ENCODE measurements around the gene CAPN5.

CAPN5 gene

DNA sequence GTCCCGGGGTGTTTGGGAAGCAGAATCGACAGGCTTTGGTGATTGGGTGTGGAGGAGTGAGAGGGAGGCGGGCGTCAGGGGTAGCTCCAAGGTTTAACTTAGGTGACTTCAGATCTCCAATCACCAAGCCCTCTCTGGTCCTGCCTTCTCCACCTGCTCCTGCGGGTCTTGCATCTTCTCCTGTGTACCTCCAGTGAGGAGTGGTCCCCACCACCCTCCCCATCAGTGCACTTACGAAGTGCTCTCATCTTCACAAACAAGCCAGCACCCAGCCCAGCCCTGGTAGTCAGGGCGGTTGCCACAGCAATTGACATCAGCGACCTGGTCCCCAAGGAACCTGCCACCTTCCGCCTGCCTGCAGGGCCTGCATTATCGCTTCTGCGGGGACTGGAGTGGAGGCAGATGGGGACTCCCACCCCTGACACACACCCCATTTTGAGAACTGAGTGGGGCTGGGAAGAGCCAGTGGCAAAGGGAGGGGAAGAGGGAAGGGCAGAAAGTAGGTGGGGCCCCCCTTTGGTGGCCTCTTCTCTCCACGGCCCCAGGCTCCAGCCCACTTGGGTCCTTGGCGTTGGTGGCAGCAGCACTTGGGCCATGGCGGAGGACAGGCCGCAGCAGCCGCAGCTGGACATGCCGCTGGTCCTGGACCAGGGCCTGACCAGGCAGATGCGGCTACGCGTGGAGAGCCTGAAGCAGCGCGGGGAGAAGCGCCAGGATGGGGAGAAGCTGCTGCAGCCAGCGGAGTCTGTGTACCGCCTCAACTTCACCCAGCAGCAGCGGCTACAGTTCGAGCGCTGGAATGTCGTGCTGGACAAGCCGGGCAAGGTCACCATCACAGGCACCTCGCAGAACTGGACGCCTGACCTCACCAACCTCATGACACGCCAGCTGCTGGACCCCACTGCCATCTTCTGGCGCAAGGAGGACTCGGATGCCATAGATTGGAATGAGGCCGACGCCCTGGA, 35.8 kb downstream of the CAPN5 start, which contains the start of gene OMP:
Gene OMP, plus strand, starts transcription at position 595 of the 965 bp plus-strand sequence. Its CDS starts 0 bp downstream, at position 595.
- DNase-seq: no peak

DNA sequence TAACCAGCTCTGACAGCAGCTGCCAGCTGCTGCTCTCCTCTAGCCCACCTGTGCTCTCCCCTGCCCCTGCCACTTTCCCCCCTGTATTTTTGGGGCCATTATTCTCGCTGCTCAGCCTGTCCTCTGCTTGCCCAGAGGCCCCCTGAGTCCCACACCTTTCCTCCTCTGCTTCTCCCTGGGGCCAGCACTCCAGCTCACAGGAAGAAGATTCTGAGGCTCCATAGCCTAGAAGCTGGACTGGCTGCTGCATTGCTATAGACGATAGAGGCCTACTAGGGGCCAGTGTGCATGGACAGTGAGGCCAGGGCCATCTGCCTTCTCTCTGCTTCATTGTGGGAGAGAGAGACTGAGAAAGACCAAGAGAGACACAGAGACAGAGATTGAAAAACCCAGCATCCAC, 36.5 kb downstream of the CAPN5 start:
- no peak for DNase-seq

- no peak for DNase-seq
Observed at GRCh38 chr11:77104727-77105126, 38.0 kb downstream of the CAPN5 start.

GRCh38 chr11:77106321-77106720, 39.5 kb downstream of the CAPN5 start:
- DNase-seq: no peak

GRCh38 chr11:77106759-77107158, 40.0 kb downstream of the CAPN5 start:
- no peak for DNase-seq

- DNase-seq: peak; percentile 62
Observed at GRCh38 chr11:77107950-77108349, 41.2 kb downstream of the CAPN5 start.

DNA sequence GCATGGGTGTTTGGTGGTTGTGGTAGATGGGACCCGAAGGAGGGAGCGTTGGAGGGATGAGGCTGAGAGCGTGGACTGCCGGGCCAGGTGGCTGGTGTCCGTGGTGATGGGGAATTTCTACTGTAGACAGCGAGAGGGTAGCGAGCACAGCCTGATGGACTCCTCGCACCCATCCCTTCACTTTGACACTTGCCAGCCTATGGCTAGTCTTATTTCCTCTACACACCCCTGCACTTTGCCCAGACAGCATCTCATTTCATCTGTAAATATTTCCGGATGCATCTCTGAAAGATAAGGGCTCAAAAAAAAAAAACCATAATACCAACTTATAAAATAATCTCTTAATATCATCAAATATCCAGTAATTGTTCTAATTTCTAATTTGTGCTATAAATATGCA, 41.7 kb downstream of the CAPN5 start:
- DNase-seq: no peak

GRCh38 chr11:77109236-77110019, 42.7 kb downstream of the CAPN5 start:
- no peak for DNase-seq

GRCh38 chr11:77110836-77111235, 44.1 kb downstream of the CAPN5 start:
- no peak for DNase-seq

DNA sequence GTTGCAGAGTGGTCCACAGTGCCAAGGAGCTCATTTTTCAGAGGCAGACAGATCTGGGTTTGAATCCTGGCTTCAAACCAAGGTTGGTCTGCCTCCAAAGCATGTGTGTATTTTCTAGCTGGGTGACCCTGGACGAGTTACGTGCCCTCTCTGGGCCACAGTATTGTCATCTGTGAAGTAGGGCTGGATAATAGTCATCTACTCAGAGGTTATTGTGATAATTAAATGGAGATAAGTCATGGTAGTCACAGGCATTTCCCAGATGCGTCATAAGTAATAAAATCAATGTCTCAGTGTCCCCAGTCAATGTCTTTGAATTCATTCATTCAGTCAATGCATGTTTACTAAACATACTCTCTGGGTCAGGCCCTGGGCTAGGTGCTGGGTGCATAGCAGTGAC, 44.5 kb downstream of the CAPN5 start:
- DNase-seq: no peak

DNA sequence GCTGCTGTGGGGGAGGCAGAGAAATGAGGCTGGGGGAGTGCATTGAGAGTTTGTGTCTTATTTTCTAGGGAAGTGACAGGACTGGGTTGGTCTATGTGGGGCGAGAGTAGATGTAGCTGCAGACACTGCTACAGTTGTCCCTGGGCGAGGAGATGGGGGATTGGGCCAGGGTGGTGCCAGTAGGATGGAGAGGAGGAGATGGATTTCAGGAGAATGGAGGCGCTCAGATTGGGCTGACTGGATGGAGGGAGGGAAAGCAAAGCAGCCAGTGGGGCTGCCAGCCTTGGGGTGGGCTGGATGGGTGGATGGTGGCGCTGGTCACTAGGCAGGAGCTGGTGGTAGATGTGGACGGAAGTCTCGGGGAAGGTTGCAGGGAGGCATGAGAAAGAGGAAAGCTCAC, 45.2 kb downstream of the CAPN5 start:
- DNase-seq: no peak

GRCh38 chr11:77112641-77113381, 46.0 kb downstream of the CAPN5 start:
- no peak for DNase-seq

GRCh38 chr11:77113382-77114088, 46.8 kb downstream of the CAPN5 start:
- no peak for DNase-seq

DNA sequence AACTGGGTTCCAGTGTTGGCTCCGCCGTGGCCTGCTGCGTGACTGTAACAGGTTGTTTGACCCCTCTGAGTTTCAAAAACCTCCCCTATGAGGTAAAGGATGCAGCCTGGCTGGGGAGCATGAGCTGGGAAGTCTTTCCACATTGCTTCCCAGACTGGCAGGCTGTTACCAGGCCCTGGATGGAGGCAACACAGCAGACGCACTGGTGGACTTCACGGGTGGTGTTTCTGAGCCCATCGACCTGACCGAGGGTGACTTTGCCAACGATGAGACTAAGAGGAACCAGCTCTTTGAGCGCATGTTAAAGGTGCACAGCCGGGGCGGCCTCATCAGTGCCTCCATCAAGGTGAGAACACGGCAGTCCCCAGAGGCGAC, 47.3 kb downstream of the CAPN5 start:
- DNase-seq: no peak

- DNase-seq: no peak
Observed at GRCh38 chr11:77115181-77115611, 48.4 kb downstream of the CAPN5 start.

DNA sequence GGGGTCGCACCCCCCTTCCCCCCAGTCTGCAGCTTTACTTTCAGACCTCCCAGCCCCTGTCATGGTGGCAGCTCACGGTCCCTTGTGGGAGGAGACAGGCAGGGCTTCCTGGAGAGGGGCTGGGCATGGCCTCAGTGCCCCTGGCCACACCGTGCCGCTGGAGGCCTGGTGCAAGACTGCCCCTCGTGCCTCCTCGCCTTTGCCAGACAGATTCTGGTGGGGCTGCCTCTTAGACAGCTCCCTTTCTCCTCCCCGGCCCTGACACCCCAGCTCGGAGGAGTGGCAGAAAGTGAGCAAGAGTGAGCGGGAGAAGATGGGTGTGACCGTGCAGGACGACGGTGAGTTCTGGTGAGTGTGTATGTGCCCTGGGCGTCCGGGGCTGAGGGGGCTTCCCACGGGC, 49.2 kb downstream of the CAPN5 start:
- DNase-seq: no peak

DNA sequence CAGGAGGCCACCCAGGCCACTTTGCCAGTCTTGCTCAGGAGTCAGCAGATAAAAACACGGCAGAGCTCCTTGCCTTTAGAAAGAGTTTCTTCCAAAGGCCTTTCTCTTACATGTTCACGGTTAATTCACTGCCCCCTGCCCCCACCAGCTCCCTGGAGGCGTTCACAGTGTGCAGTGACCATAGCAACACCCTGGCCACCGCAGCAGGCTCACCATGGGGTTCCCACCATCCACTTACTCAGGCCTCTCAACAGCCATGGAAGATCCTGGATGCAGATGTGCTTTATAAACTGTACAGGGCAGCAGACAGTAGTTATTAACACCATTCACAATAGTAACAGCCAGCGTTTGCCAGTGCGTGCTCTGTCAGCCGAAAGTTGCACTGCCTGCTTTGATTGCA, 50.7 kb downstream of the CAPN5 start:
- no peak for DNase-seq

- DNase-seq: no peak
Observed at GRCh38 chr11:77118086-77118485, 51.3 kb downstream of the CAPN5 start.

DNA sequence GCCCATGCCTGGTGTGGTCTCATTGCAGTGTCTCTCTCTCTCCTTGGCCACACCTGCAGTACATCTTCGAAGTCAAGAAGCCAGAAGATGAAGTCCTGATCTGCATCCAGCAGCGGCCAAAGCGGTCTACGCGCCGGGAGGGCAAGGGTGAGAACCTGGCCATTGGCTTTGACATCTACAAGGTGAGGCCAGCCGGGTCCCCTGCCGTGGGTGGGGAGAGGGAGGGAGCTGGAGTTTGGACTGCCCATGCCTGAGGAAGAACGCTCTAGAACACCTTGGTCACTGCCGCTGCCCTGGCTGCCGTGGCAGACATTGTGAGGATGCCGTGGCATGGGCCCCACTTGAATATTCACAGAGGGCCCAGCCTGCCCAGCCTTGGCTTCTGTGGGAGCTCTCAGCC, 52.2 kb downstream of the CAPN5 start:
- DNase-seq: no peak

DNA sequence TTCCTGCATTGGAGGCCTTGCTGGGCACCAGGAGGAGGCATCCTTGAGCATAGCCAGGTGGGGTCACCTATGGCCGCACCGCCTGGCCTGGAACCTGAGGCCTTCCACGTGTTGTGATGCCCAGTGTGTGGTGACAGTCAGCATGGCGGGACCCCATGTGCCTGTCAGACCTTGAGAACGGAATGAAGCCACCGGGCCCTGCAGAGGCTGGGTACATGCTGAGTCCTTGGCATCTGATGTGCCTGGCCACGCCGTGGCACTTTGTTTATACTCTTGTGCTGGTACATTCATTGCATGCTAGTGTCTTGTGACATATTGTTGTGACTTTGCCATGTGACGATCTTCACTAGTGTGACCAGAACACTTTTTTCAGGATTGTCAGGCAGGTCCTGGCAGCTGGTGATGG, 52.8 kb downstream of the CAPN5 start:
- no peak for DNase-seq

DNA sequence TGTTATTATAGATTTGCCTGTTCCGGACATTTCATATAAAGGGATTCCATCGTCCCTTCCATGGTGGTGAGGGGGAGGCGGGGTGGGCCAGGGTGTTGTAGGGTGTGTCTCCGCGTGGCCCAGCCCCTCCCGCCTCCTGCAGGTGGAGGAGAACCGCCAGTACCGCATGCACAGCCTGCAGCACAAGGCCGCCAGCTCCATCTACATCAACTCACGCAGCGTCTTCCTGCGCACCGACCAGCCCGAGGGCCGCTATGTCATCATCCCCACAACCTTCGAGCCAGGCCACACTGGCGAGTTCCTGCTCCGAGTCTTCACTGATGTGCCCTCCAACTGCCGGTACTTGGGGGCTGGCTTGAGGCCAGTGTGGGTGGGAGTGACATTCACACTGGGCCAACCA, 53.8 kb downstream of the CAPN5 start:
- no peak for DNase-seq

DNA sequence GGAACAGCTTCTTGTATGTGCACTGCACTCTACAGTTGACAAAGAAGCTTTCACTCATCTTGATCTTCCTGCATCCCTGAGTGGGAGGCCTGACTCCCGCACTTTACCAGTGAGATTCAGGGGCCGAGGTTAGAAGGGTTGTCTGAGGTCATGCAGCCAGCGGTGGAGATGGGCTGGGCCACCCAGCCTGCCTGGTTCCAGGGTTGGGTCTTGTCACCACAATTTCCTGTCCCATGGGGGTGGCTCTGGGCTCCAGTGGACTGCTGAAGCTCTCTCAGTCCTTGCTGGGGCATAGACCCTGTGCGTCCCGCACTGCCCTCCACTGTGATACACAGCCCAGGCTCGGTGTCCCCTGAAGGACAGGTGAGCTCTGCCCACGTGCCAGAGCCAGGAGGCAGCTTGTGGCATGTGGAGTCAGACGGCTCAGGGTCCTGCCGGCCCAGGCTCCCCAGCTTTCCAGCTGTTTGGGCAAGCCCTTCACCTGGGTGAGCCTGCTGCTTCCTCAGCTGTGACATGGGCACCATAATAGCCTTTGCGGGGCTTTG, 54.4 kb downstream of the CAPN5 start:
- no peak for DNase-seq
